GM19035 (cell line): Measurements from ENCODE around the gene MOB3C.

Experiments used
- ATAC-seq: cut with Tn5 transposase; IDR thresholded peaks from one replicate; pipeline ENCODE4 v1.9.1; 2021; ENCODE audit not compliant: unreplicated experiment

MOB3C gene

DNA sequence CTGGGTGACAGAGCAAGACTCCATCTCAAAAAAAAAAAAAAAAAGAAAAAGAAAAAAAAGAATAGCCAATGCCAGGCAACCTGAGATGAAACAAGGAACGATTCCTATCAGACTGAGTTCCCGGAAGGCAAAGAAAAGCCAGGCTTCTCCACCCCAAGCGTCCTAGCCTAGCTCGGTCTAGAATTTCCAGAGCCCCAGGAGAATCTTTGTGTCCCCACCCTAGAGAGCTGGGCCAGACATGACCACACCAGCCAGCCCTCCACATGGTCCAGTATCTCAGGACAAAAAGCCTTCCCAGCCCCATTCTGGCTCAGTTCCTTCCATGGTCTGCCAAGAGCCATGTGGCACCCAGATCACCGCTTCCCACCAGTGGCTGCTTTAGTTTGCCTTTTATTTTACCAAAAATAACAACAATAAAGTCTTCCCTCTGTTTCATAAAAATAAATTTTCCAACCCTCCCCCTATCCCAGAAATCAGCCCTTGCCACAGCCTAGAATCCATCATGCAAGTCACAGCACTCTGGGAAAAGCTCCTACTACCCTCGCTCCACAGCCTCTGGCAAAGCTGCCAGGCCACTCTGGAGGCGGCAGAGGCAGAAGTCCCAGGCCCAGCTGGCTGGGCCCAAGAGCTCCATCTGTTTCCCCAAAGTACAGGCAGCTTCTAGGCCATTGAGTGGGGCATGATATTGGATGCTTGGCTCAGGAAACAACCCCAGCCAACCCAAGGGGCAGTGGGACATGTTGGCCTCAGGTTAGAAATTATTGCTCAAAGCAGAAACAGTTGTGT, 9.1 kb downstream of the MOB3C start:
- ATAC-seq = no peak

DNA sequence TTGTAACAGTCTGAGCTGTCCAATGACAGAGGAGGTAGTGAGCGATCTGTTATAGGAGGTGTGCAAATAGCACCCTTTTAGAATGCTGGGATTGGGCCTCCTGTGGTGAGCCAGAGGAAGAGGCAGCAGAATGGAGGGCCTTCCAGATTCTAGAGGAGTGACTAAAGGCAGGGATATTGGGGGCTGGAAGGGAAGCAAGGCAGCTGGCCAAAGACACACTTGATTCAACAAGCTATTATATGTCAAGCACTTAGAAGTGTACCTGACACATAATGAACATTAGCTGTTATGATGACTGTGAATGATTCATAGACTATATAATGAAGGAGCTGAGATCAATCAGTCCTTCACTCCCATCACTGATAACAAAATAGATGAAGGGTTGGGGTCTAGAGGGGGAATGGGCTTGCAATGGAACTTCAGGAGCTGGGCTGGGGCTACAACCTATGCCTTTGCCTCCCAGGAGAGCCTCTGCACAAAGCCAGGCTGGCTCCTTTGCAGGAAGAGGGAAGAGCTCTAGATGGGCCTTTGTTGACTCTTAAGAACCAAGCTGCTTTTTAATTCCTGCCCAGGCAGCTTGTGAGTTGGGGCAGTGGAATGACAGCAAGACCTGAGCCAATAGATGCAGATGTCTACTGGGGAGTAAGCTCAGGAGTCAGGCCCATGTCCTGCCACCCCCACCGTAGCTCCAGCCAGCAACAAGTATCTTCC, 10.2 kb downstream of the MOB3C start:
- ATAC-seq = no peak

DNA sequence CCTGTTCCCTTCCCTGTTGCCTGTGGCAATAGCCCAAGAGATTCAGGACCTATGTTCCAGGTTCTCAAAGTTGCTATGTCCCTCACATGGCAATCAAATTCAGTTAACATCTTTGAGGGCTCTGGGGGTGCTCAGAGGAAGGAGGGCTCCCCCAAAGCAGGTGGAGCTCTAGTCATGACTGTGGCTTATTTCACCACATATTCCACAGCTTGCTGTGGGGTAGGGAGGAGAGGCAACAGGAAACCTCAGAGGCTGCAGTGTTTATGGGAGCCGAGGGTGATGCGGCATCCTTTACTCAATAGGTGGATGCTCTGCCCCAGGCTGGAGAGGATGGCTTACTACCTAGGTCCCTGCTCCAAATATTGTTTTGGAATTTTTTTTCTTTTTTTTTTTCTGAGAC, 11.4 kb downstream of the MOB3C start:
- ATAC-seq = no peak

DNA sequence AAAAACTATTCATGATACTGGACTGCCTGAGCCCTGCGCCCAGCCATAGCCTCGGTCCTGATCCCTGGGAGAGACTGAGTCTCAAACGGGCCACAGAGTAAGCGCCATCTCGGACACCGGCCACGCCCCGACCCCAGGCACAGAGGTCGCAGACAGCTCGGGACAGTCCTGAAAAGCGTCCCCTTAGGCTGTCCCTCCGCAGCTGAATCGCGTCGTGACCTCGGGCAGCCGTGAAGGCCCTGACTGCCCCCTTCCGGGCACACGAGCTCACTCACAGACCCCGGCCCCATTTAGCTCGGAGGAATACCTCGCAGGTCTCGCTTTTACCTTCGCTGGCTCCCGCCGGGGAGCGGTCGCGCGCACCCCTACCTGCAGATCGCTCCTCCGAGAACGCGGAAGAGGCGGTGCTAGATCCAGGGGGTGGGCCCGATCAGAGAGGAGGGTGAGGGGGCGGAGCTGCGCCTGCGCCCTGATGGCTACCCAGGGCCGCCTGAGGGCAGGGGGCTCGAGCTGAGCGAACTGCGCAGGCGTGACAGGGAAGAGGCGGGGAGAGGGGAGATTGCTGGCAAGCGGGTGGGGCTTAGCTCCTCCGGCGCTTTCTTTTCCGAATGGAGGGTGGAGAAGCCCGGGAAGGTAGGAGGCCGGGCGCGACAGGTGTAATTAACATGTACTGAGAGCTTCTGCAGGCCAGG, 12.6 kb downstream of the MOB3C start, which contains the start of gene MKNK1:
TSS of gene MKNK1 (minus strand) at position 411 of the 692 bp plus-strand sequence. CDS start 20,941 bp downstream, outside the sequence.
- ATAC-seq = peak; percentile 92

DNA sequence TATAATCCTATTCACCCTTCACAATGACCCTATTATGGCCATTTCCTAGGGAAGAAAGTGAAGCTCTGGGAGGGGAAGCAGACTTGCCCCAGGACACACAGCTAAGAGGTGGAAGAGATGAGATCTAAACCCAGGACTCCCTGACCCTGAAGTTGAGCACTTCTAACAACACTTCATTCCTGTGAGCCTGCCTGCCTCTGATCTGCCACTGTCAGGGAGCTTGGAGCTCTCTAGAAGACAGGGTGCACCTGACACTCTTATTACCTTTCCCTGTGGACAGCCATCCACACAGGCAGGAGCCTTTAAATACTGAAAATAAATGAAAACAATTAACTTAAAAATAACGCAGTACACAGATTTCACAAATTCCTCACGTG, 13.1 kb downstream of the MOB3C start:
- no peak for ATAC-seq

DNA sequence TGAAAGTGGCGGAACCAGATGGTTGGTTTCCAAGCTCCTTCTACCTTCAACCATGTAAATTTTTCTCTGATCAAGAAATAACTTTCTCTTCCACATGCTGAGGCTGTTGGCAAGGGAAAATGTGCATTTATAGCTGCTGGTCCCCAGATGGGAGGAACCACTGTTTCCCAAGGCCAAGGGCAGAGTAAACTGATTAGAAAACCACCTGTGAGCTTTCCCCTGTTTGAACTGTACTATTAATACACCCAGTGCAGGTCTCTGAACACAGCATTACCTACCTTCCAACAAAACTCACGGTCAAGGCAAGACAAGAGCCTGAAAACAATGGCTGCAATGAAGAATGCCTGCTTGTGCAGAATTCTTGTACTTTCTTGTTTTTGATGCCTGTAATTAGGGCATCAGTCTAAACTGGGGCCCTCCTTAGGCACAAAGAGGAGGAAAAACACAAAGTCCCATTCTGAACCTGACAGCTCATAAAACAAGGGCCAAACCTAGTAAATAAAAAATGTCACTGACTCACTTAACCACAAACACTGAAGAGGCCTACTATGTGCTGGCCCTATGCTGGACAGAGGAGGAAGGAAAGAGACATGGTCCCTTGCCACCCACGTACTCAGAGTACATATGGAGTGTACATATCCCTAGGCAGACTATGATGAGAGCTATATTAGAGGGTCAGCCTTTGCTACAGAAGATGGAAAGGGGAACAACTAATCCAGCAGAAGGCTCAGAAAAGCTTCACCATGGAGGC, 15.2 kb downstream of the MOB3C start:
- ATAC-seq = no peak

DNA sequence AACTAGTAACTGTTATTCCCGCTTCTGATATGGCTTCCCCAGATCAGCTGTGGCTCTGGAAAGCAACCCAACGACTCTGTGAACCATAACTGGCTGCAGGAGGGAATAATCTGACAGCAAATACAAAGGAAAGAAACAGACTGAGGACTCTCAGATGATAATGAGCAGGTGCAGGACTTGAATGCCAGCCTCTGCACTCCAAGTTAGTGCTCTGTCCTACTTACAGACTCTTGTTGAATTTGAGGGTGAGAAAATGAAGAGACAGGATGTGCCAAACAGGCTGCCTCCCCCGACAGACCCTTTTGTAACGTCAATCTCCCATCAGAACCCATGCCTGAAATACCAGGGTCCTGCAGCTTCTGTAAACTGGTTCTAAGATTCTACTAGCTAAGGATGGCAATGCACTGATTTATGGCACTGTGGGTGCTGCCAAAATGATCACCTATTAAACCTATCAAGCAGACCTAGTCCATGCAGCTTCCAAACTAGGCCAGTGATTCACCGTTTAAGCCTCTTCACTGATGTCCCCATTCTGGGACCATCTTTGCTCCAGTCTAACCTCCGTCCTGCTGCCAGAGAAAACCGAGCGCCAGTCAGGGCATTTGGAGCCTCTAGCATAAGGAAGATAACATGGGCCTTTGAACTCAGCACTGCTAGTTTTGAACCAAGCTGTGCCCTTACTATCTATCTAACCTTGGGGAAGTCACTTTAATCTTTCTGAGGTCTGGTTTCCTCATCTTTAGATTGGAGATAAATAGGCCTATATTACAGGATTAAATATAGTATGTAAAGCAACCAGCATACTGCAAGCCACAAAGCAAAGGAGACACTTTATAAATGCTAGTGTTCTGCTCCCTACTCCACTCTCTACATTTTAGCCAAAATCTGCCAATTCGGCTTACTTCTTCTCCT, 17.3 kb downstream of the MOB3C start:
- ATAC-seq = no peak

DNA sequence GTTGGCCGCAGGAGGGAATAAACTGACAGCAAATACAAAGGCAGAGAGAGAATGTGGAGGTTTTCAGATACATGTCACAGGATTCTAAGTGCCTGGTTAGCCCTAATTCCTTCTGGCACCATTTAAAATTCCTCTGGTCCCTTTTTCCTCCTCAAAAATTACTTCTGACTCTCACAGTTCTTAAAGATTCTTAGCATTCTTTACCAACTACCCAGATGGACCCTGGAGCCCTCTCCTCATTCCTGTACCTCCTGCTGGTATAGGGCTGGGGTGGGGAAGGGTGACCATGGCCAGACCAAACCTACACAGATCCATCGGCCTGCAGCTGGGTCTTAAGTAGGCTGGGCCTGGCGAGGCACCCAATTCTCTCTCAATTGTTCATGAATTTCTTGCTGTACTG, 19.8 kb downstream of the MOB3C start:
- ATAC-seq = no peak

DNA sequence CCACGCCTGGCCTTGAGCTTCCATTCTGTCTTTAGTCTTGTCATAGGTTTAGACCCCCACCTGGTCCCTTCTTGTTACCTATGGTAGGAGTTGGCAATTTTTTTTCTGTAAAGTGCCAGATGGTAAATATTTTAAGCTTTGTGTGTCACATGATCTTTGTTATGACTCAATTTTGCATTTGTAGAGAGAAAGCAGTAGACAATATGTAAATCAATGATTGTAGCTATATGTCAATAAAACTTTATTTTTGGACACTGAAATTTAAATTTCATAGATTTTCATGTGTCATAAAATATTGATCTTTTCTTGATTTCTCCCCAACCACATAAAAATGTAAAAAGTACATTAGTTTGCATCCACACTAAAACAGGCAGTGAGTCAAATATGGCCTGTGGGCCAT, 20.6 kb downstream of the MOB3C start:
- no peak for ATAC-seq

DNA sequence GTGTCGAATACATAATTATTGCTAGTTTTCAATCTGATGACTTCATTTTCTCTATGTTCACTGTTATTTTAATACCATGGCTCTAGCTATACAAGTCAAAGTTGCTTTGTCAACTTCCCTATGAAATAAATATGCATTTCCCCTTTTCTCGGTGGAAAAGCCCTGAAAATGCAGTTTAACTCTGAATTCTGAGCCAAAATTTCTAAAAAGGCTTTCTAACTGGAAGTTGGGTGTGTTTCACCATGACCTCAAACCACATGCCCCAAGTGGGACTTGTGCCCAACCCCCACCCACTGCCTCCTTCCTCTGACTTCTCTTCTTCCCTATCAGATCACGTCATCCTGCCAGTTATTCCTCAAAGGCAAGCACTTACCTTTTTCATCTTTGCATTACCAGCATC, 21.5 kb downstream of the MOB3C start:
- ATAC-seq = no peak

DNA sequence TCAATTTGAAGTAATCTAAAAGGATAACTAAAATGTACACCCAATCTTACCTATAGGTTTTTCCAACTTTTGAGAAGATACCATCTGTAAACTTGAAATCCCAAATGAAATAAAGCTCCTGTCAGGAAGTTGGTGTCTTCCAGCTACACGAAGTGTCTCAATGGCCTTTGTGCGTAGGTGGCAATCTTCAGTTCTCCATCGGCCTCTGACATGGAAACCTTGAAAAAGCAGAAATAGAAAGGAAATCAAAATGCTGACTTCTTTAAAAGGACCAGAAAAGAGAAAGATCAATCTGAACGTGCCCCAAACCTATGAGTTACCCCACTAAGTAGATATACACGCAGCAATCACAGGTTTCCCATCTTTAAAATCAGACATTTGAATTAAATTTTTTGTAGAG, 22.5 kb downstream of the MOB3C start:
- no peak for ATAC-seq

DNA sequence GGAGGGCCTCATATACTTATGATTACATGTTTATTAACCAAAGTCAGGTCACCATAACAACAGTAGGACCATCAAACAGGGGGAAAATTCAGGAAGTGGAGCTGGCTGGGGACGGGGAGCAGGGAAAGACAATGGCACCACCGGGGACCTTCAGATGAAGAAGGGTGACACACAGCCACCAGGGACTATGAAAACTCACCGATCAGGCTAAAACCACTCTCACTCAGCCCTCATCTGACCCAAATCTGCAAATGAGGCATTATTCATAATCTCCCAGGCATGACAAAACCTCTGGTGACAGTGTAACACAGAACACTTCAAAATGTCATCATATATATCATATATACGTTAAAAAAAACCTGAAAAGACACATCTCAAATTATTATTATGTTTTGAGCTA, 23.8 kb downstream of the MOB3C start:
- ATAC-seq = no peak

DNA sequence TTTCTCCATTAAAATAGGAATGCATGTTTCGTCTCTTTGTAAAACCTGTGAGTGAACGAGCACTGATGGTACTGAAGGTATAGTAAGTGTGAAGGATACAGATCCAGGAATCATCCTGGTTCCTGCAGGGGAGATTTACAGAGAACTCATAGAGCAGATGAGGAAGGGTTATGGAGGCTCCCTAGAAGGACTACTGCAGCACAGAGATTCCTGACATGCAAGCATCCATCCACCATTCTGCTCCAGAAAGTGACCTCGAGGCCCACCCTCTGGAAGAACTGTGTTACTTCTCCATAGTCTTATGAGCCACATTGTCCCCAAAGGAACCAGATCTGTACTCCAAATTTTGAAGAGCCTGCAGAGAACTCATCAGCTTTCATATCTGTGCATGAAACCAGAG, 27.1 kb downstream of the MOB3C start:
- no peak for ATAC-seq

DNA sequence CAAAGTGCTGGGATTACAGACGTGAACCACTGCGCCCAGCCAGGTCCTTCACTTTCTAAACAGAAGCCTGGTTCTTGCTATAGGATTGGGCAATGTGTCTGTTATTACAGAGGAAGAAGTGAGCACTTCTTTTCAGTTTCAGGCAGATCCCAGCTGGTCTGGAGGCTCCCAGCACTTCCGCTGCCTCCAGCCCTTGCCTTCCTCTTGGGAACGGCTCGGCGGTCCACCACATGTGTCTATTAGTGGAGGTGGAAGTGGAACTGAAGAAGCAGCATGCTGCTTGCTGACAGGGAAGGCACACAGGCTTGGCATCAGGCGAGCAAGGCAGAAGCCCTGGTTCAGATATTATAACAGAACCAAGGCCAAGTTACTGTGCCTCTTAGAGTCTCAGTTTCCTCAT, 29.5 kb downstream of the MOB3C start:
- no peak for ATAC-seq

DNA sequence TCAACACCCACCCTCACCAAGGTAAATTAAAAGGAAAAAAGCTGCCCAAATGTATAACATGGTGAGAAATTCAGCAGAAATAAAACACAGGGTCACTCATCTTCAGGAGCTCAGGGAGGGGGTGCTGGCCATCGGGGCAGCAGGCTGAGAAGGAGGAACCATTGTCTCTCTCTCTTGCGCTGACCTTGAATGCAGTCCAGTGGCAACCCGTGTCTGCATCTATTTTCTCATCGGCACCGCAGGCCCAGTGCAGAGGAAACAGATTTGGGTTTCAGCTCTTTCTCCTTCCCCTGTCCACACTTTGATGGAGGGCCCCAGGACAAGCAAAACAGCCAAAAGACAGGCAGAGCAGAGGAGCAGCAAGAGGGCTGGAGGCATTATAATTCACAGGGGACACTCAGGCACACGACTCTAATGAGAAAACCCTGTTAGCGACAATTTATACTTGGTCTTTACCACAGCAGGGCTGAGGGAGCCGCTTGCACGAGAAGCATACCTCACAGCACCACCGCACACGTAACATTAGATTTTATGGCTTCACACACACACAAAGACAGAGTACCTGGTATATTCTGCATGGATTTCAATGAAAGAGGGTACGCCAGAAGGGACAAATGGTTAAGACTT, 31.2 kb downstream of the MOB3C start:
- ATAC-seq = no peak

DNA sequence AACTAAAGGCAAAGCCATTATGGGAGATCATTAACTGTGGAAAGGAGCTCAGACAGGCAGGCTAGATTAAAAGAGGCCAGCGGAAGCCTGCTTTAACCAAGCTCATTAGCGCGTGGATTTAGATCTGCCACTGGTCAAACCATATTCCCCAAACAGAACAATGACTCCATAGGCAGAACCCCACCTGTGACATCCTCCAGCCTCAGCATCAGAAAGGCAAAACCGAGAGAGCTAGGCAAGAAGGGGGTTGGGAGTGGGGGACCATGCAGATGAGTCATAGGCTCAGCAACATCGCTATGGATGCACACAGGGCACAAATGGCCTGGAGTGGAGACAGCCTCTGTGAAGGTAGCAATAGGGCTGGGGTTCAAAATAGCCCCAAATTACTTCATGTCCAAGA, 33.1 kb downstream of the MOB3C start:
- ATAC-seq = no peak

DNA sequence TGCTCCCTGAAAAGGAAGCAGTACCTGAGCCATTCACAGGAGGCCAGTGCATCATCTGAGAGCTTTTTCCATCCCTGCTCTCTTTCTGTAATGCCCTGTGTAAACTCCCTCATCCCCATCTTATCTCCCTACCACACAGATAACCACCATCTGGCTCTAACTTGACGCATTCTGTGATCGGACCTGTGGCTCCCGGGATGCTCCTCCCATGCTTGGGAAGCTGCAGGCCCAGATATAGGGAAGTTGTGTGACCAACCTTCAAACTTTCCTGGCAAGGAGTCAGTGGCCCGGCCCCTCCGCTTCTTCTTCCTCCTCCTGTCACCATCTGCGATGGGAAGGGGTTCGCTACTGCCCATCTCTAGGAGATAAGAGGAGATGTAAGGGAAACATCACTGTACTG, 33.6 kb downstream of the MOB3C start:
- ATAC-seq = no peak

DNA sequence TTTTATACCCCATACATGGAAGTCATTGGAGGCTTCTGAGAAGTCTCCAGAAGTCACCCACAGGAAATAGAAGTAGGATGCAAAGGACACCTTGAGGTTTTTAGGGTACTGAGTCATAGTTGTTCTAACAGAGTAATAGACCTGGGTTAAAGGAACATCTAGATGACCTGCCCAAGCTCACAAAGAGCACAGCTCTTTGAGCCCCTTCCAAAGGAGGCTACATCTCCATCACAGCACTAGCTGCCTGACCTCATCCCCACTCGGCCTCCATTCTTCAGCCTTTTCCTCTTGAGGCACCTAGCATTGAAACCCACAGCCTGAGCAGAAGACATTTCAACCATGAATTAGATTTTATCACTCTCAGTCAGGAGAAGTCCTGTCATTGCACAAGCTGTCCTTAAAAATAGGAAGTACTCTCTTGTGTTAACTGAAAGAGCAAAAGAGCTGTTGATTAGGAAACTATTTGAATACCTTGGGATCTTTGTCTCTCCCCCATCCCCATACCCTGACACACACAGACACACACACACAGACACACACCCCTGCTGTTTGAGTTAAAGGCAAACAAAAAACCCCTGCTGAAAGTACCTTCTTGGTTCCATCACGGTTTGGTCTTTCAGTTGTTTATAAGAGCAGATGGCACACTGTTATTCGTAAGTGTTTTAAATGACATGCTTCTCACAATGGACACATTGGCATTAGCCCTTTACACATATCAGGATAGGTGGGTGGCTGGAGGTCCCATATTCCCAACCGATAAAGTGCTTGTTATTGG, 34.7 kb downstream of the MOB3C start:
- no peak for ATAC-seq
